Measurements from ENCODE around the gene EIF3L. TPM values are rescaled to one million over a fixed set of nuclear protein-coding genes. Genes with fewer than 3 reads are reported as not detected.

The EIF3L gene
- total RNA-seq, 1 donor from 2014 or later, result 325 TPM

- peaks cover 4% of the 10 kb centered on the region for H3K27me3 Mint-ChIP-seq (ENCODE audit: low read depth)
- H3K27ac Mint-ChIP-seq (ENCODE audit: unreplicated experiment), result no peak within 1 kb of the TSS
- H3K4me3 Mint-ChIP-seq (ENCODE audit: unreplicated experiment), result no peak within 1 kb of the TSS
- no peaks in the 10 kb centered on the region for H3K9me3 Mint-ChIP-seq (ENCODE audit: low read depth)
- H3K36me3 Mint-ChIP-seq (ENCODE audit: low read depth), result peaks cover 2% of the 10 kb centered on the region
- TF ChIP-seq CTCF (IDR thresholded peaks at IDR 0.05), result no peak
- DNase-seq (ENCODE audit: low spot score), result no peak
- peaks cover 10% of the 10 kb centered on the region for H3K4me1 Mint-ChIP-seq (ENCODE audit: low read depth)
Observed at GRCh38 chr22:37823134-37823985, 25.9 kb upstream of the EIF3L start, which contains the start of gene GALR3. Gene GALR3 (plus strand): TSS chr22:37823382. CDS start chr22:37823407, 25 bp downstream.

- peak; percentile 41 for TF ChIP-seq CTCF (IDR thresholded peaks at IDR 0.05)
- Mint-ChIP-seq H3K36me3 (ENCODE audit: low read depth) (peaks cover 2% of the 10 kb centered on the region), H3K27ac (ENCODE audit: unreplicated experiment) (no peak overlapping the region), H3K9me3 (ENCODE audit: low read depth) (no peaks in the 10 kb centered on the region), H3K4me1 (ENCODE audit: low read depth) (peaks cover 9% of the 10 kb centered on the region), H3K27me3 (ENCODE audit: low read depth) (peaks cover 4% of the 10 kb centered on the region), H3K4me3 (ENCODE audit: unreplicated experiment) (peak overlapping the region; percentile 60)
- DNase-seq (ENCODE audit: low spot score), result peak; percentile 95
Observed at GRCh38 chr22:37824674-37825641, 24.3 kb upstream of the EIF3L start.

GRCh38 chr22:37827056-37827455 lies 22.2 kb upstream of the EIF3L start:
- Mint-ChIP-seq H3K9me3 (ENCODE audit: low read depth) (no peaks in the 10 kb centered on the region), H3K36me3 (ENCODE audit: low read depth) (peaks cover 8% of the 10 kb centered on the region), H3K27me3 (ENCODE audit: low read depth) (peaks cover under 1% of the 10 kb centered on the region), H3K4me1 (ENCODE audit: low read depth) (peaks cover 9% of the 10 kb centered on the region), H3K27ac (ENCODE audit: unreplicated experiment) (peak overlapping the region; percentile 37), H3K4me3 (ENCODE audit: unreplicated experiment) (no peak overlapping the region)
- TF ChIP-seq CTCF (IDR thresholded peaks at IDR 0.05), result no peak
- no peak for DNase-seq (ENCODE audit: low spot score)

- Mint-ChIP-seq H3K9me3 (ENCODE audit: low read depth) (no peaks in the 10 kb centered on the region), H3K27ac (ENCODE audit: unreplicated experiment) (no peak overlapping the region), H3K27me3 (ENCODE audit: low read depth) (no peaks in the 10 kb centered on the region), H3K36me3 (ENCODE audit: low read depth) (peaks cover 16% of the 10 kb centered on the region), H3K4me3 (ENCODE audit: unreplicated experiment) (no peak overlapping the region), H3K4me1 (ENCODE audit: low read depth) (peaks cover 7% of the 10 kb centered on the region)
- TF ChIP-seq CTCF (IDR thresholded peaks at IDR 0.05), result no peak
- no peak for DNase-seq (ENCODE audit: low spot score)
Observed at GRCh38 chr22:37830093-37830842, 19.0 kb upstream of the EIF3L start.

Data from chondrocyte (in vitro differentiated cells).